ENCODE measurements around the gene KCTD5. TPM values are rescaled to one million over a fixed set of nuclear protein-coding genes. Genes with fewer than 3 reads are reported as not detected.

KCTD5 gene
- total RNA-seq, 1 experiment from 2014 or later: 42.1 TPM

GRCh38 chr16:2699791-2700600 is 17.7 kb downstream of the KCTD5 start:
- no peak overlapping the region for H3K9ac ChIP-seq (ENCODE audit: low read length)
- no peaks in the 10 kb centered on the region for H3K9me3 ChIP-seq (ENCODE audit: control insufficient read depth in 1 of 2, insufficient read depth in 1 of 2, low read depth in 1 of 2, low read length in 2 of 2)
- H3K4me2 ChIP-seq (ENCODE audit: low read length): no peak overlapping the region
- H3K27me3 ChIP-seq (ENCODE audit: insufficient read depth, low read length): no peaks in the 10 kb centered on the region
- H3K36me3 ChIP-seq (ENCODE audit: control insufficient read depth in 1 of 2, insufficient read depth in 2 of 2, low read length in 2 of 2): peaks cover 4 to 9% of the 10 kb centered on the region in 2 experiments; a peak in 3 of 4 replicates
- TF ChIP-seq SP1 (IDR thresholded peaks at IDR 0.05; ENCODE audit: low read depth): no peak
- no peak for TF ChIP-seq TCF7L2 (IDR thresholded peaks at IDR 0.05; ENCODE audit: borderline replicate concordance, extremely low read depth, insufficient read depth, insufficient read length)
- TF ChIP-seq REST (IDR thresholded peaks at IDR 0.05; ENCODE audit: low read depth): no peak
- no peak for TF ChIP-seq EGR1 (IDR thresholded peaks at IDR 0.05; ENCODE audit: low read depth)
- no peak for TF ChIP-seq RAD21 (IDR thresholded peaks at IDR 0.05; ENCODE audit: low read depth)
- no peak for TF ChIP-seq CEBPB (IDR thresholded peaks at IDR 0.05; ENCODE audit: low read depth)
- TF ChIP-seq EZH2 (IDR thresholded peaks at IDR 0.05): no peak
- TF ChIP-seq MAX (IDR thresholded peaks at IDR 0.05): no peak
- no peak for TF ChIP-seq SIN3A (IDR thresholded peaks at IDR 0.05; ENCODE audit: low read depth)
- TF ChIP-seq FOSL1 (IDR thresholded peaks at IDR 0.05; ENCODE audit: low read depth): no peak
- no peak for TF ChIP-seq EZH2phosphoT487 (IDR thresholded peaks at IDR 0.05; ENCODE audit: borderline replicate concordance)
- TF ChIP-seq YY1 (IDR thresholded peaks at IDR 0.05; ENCODE audit: extremely low read depth, insufficient replicate concordance, low read depth, low read length): no peak
- no peak for TF ChIP-seq ZFX (IDR thresholded peaks at IDR 0.05)
- TF ChIP-seq ZNF274 (IDR thresholded peaks at IDR 0.05; ENCODE audit: low read depth, low read length): no peak
- intact Hi-C loops (cut with micrococcal nuclease): no loop called here
- POLR2A ChIA-PET: no interaction called here
- no peaks in the 10 kb centered on the region for H4K20me1 ChIP-seq (ENCODE audit: insufficient read depth)
- H2AFZ ChIP-seq (ENCODE audit: low read depth, low read length, poor library complexity, severe bottlenecking): no peak overlapping the region
- no peaks in the 10 kb centered on the region for H3K4me1 ChIP-seq (ENCODE audit: control insufficient read depth in 1 of 2, insufficient read depth in 2 of 2, low read length in 2 of 2)
- no peak overlapping the region for H3K4me3 ChIP-seq (replicated peaks in 1 of 2; ENCODE audit: low read depth in 1 of 2, low read length in 2 of 2)
- H3K79me2 ChIP-seq (ENCODE audit: insufficient read depth, low read length): peaks cover 4% of the 10 kb centered on the region; the same call in 1 of the 2 replicates
- H3K9me2 ChIP-seq (ENCODE audit: insufficient read depth): no peaks in the 10 kb centered on the region
- CTCF ChIA-PET: no interaction called here
- H3K27ac ChIP-seq (ENCODE audit: low read depth, low read length): no peak overlapping the region
- ATAC-seq: no peak
- RAD21 ChIA-PET (ENCODE audit: low non-redundant PET in 1 of 2, low total read pairs in 2 of 2, uncharacterized antibody in 2 of 2, unreplicated experiment in 2 of 2): no interaction called here
- BruUV-seq (replicated peaks): no TSS peak
- no peak for DNase-seq (ENCODE audit: low read depth, low spot score)
